ENCODE results near the gene GABRE. TPM values are rescaled to one million over a fixed set of nuclear protein-coding genes. Genes with fewer than 3 reads are reported as not detected.

GABRE gene
- total RNA-seq, 1 donor from 2014 or later: 1.0 TPM

- Mint-ChIP-seq H3K27ac (ENCODE audit: unreplicated experiment) (no peak overlapping the region), H3K4me3 (ENCODE audit: unreplicated experiment) (no peak overlapping the region), H3K36me3 (ENCODE audit: low read depth) (no peaks in the 10 kb centered on the region), H3K27me3 (ENCODE audit: low read depth) (no peaks in the 10 kb centered on the region), H3K4me1 (ENCODE audit: low read depth) (peaks cover 7% of the 10 kb centered on the region), H3K9me3 (ENCODE audit: low read depth) (peaks cover 5% of the 10 kb centered on the region)
- TF ChIP-seq CTCF (IDR thresholded peaks at IDR 0.05): no peak
- DNase-seq (ENCODE audit: low spot score): no peak
These were observed 3.4 kb upstream of the GABRE start for GRCh38 chrX:151977923-151978322.

DNA sequence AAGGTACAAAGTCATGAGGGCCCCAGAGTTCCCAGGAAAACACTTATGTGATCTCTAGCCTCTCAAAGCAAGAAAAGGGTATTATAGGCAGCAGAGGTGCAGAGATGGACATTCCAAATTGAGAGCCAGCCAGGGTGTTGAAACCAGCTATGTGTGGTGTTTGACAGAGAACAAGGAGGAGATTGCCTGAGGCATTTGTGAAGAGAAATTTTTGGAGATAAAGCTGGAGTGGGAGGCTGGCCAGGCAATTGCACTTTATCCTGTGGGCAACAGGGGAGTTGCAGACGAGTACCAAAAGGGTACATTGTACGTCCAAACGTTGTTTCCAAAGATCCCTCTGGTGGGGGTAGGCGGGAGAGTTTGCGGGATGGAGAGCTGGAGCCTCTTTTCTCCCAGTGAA, 2.5 kb upstream of the GABRE start:
- Mint-ChIP-seq H3K4me1 (ENCODE audit: low read depth) (peaks cover 7% of the 10 kb centered on the region), H3K27ac (ENCODE audit: unreplicated experiment) (no peak overlapping the region), H3K4me3 (ENCODE audit: unreplicated experiment) (no peak overlapping the region), H3K36me3 (ENCODE audit: low read depth) (no peaks in the 10 kb centered on the region), H3K9me3 (ENCODE audit: low read depth) (peaks cover 5% of the 10 kb centered on the region), H3K27me3 (ENCODE audit: low read depth) (no peaks in the 10 kb centered on the region)
- no peak for TF ChIP-seq CTCF (IDR thresholded peaks at IDR 0.05)
- no peak for DNase-seq (ENCODE audit: low spot score)

- Mint-ChIP-seq H3K4me3 (ENCODE audit: unreplicated experiment) (no peak overlapping the region), H3K27me3 (ENCODE audit: low read depth) (no peaks in the 10 kb centered on the region), H3K4me1 (ENCODE audit: low read depth) (peaks cover 7% of the 10 kb centered on the region), H3K36me3 (ENCODE audit: low read depth) (no peaks in the 10 kb centered on the region), H3K27ac (ENCODE audit: unreplicated experiment) (no peak overlapping the region), H3K9me3 (ENCODE audit: low read depth) (peaks cover 5% of the 10 kb centered on the region)
- TF ChIP-seq CTCF (IDR thresholded peaks at IDR 0.05): no peak
- DNase-seq (ENCODE audit: low spot score): no peak
These were observed 1.3 kb upstream of the GABRE start for GRCh38 chrX:151975736-151976275.

DNA sequence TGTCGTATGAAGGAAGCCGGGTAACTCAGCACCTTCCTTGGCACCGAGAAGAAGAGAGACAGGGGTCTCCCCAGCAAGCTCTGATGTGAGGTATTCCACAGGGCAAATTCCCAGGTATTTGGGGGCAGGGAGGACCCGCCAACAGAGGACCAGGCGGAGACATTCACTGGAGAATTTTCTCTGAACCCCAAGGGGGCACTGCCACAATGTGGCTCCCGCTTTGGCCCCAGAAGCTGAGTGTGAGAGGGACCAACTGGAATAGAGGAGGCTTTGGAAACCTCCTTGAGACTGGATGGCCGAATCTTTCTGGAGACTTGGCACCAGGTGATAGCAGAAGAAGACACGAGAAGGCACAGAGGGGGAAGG, 735 bp upstream of the GABRE start:
- H3K27ac Mint-ChIP-seq (ENCODE audit: unreplicated experiment): no peak overlapping the region
- H3K27me3 Mint-ChIP-seq (ENCODE audit: low read depth): no peaks in the 10 kb centered on the region
- DNase-seq (ENCODE audit: low spot score): no peak
- H3K4me3 Mint-ChIP-seq (ENCODE audit: unreplicated experiment): no peak overlapping the region
- TF ChIP-seq CTCF (IDR thresholded peaks at IDR 0.05): no peak
- no peaks in the 10 kb centered on the region for H3K36me3 Mint-ChIP-seq (ENCODE audit: low read depth)
- peaks cover 5% of the 10 kb centered on the region for H3K9me3 Mint-ChIP-seq (ENCODE audit: low read depth)
- H3K4me1 Mint-ChIP-seq (ENCODE audit: low read depth): peaks cover 7% of the 10 kb centered on the region

GRCh38 chrX:151973851-151974335, 583 bp downstream of the GABRE start:
- no peak for TF ChIP-seq CTCF (IDR thresholded peaks at IDR 0.05)
- Mint-ChIP-seq H3K27me3 (ENCODE audit: low read depth) (no peaks in the 10 kb centered on the region), H3K27ac (ENCODE audit: unreplicated experiment) (no peak overlapping the region), H3K4me1 (ENCODE audit: low read depth) (peaks cover 7% of the 10 kb centered on the region), H3K36me3 (ENCODE audit: low read depth) (no peaks in the 10 kb centered on the region), H3K9me3 (ENCODE audit: low read depth) (peaks cover 14% of the 10 kb centered on the region), H3K4me3 (ENCODE audit: unreplicated experiment) (peak overlapping the region; percentile 41)
- no peak for DNase-seq (ENCODE audit: low spot score)
